ENCODE data around the gene SFMBT2.

SFMBT2 gene

DNA sequence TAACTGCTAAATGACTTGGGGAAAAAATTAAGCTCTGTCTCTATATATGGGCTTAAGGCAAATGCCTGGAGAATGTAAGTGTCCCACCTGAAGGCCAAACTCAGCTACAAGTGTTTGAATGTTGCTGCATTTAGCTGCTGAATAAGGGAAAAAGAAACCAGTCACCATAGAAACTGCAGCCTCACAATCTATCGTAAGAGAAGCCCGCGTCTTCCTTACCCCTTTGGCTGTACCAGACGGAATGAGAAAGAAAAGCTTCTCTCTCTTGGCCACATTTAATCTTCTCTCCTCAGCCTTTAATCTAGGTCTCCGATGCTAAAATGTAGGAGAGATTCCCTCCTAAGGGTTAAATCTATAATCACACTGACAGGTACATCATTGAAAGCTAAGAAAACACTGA, 147.2 kb downstream of the SFMBT2 start:
- no peak for DNase-seq

- DNase-seq, result no peak
Measured at GRCh38 chr10:7261351-7261750, 149.5 kb downstream of the SFMBT2 start.

DNA sequence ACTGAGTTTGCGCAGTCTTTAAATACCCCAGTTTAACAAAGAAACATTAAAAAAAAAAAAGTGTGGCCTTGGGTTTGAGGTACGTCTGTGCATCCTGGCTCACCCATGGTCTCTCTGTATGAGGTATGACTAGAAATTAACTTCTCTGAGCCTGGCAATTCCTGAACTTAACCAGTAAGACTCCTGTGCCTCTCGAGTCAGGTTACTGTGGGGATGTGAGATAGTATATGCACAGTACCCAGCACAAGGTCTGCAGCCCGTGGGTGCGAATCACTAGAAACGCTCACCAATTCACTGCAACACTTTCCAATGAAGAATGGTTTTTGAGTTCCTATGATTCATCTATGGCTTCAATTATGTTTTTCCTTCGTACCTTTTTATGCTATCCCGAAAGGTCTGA, 149.9 kb downstream of the SFMBT2 start:
- DNase-seq, result no peak

DNA sequence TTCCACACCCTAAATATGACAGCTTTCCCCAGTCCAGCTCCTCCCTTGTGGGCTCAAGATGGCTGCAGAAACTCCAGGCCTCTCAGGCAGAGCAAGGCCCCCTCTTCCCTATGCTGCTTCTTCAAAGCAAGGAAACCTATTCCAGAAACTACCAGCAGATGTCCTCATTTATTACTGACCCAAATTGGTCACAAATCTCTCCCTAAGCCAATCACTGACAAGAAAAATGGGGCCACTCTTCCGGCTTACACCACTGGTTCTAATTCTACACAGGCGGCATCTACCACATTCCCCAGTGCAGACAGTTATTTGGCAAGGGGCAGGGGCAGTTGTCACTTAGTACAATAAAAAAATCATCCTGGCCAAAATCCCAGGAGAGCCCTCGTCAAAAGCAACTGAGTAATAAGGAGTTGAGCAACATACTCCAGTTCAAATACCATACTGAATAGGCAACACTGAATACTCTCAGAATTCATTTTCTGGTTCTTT, 150.4 kb downstream of the SFMBT2 start:
- DNase-seq, result peak; percentile 48

DNA sequence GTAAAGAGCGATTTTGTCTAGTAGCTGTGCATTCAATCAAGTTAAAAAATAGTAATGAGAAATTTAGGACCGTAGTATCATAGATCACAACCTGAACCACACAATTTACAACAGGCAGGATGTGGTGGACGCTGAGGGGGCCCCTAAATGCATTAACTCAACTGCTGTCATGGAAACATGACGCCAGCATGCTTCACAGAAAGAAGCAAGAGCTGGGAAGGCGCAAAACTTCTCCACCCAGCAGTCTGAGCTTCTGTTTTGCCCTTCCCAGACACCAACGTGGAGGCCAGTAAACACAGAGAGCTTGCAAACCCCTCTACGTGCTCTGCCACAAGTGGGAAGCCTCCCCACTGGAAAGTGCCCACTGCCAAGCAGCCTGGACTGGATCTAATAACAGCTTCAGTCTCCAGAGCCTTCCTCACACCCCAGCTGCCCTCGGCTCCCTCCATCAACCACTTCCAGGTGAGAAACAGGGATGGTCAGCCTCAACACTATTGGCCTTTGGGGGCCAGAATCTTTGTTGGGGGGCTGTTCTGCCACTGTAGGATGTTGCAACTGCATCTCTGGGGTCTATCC, 151.8 kb downstream of the SFMBT2 start:
- no peak for DNase-seq

GRCh38 chr10:7255517-7255916, 155.3 kb downstream of the SFMBT2 start:
- no peak for DNase-seq

- no peak for DNase-seq
Measured at GRCh38 chr10:7251696-7252465, 159.0 kb downstream of the SFMBT2 start.

DNA sequence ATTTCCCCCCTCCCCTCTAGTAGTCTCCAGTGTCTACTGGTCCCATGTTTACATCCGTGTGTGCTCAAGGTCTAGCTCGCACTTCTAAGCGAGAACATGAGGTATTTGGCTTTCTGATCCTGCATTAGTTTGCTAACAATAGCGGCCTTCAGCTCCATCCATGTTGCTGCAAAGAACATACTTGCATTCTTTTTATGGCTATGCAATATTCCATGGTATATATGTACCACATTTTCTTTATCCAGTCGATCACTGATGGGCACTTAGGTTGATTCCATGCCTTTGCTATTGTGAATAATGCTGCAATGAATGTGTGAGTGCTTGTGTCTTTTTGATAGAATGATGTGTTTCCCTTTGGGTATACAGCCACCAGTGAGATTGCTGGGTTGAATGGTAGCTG, 160.6 kb downstream of the SFMBT2 start:
- DNase-seq, result no peak

- DNase-seq, result no peak
Measured at GRCh38 chr10:7248585-7249164, 162.2 kb downstream of the SFMBT2 start.

DNA sequence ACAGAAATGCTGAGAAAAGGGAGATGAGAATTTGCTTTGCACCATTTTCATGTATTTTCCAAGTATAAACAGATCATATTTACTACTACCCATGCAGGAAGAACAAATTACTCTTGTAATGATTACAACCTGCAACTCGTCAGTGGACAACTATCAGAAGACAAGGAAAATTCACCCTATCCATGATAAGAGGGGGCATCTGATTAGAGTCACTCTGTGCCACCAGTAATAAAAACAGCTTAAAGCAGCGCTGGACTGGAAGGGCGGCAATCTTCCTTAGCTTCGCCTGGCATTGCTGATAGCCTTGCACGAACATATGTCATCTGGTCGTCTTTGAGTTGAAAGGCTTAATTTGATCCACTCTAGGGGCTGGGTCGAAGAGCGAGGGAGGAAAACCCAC, 162.7 kb downstream of the SFMBT2 start:
- DNase-seq, result no peak

- DNase-seq, result no peak
Measured at GRCh38 chr10:7245505-7245904, 165.3 kb downstream of the SFMBT2 start.

- DNase-seq, result no peak
Measured at GRCh38 chr10:7243873-7244272, 167.0 kb downstream of the SFMBT2 start.

GRCh38 chr10:7243139-7243538, 167.7 kb downstream of the SFMBT2 start:
- DNase-seq, result no peak

DNA sequence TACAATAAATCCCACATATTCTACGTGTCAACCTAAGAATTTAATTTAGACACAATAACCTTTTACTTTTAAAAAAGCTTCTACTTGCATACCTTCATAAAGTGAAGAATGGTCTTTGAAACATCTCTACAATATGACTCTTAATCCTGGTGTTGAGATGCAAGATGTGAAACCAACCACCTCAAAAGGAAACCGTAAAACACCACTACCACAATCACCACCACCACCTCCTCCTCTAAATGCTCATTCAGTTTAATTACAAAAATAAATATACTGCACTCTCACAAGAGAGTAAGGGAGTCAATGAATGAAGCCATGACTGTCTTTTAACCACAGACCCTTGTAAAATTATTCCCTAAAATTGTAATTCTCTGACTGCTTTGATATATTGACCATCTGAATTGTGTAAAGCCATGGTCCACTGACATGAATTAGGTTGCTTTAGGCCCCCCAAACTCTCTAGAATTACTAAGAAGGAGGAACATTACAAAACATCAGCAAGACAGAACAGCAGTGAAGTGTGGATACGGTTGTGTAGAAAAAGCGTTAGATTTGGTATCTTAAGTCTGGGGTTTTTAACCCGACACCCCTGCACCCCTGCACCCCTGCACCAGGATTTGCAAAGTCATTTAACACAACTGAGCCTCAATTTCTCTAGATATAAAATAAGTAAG, 171.4 kb downstream of the SFMBT2 start:
- no peak for DNase-seq

- DNase-seq, result no peak
Measured at GRCh38 chr10:7235376-7235775, 175.5 kb downstream of the SFMBT2 start.

GRCh38 chr10:7234109-7234508, 176.7 kb downstream of the SFMBT2 start:
- DNase-seq, result no peak

GRCh38 chr10:7233259-7233991, 177.4 kb downstream of the SFMBT2 start:
- no peak for DNase-seq

DNA sequence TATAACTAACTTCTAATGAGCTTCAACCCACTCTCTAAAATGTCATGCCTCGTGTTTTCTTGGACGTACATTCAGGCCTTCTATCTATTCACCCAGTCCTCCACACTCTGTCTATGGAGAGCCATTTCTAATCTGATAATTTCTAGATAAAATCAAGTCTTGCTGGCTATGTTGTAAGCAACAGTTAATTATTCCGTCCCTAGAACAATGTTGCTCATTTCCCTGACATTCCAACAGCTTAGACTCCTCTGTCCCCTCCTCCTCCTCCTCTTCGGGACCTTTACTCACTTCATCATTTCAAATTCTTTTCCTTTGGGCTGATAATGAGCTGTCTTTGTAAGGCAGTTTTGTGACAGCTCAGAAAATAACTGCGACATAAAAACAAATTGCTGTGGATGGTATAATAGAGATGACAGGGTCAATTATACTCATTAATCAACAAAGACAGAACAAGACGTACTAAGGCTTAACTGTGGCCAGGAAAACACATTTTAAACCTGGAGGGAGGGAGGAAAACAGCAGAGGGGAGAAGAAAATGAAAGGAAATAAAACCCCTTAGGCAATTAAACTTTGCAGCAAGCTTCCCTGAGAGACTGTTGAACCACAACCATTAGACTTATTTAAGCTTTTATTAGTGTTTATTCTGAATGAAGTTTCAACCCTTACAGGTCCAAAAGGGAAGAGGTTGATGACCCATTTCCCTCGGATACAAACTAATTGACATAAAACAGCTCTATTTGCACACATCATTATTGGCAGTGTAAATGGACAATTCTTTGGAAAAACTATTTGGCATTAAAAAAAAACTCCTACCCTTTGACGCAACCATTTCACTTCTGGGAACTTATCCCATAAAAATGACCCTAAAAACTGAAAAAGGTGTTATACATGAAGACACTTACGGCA, 179.1 kb downstream of the SFMBT2 start:
- DNase-seq, result peak; percentile 35

GRCh38 chr10:7230951-7231350, 179.9 kb downstream of the SFMBT2 start:
- DNase-seq, result no peak

DNA sequence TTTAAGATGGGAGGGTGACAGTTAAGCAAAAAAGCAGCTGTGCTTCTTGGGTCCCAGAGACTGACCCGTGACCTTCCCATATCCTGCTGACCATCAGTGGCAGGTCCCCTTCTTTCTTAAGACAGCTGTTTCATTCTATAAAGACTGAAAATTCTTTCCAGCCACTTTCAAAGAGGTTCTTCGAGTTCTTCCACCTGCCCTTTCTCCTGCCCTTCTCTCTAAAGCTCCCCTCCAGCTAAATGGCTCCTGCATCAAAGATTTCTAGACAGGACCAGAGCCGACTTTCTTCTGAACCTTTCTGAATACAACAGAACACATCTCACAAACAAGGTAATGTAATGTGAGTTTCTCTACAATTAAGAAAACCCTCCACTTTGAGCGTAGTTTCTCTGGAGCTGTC, 180.8 kb downstream of the SFMBT2 start:
- no peak for DNase-seq

- DNase-seq, result no peak
Measured at GRCh38 chr10:7225133-7225532, 185.7 kb downstream of the SFMBT2 start.

All from right kidney (tissue), 1 donor.